PC-3 (cell line): ENCODE measurements around the gene TRNP1. TPM values are rescaled to one million over a fixed set of nuclear protein-coding genes. Genes with fewer than 3 reads are reported as not detected.
"Not testable (repeated sequence)": the region's sequence is repeated elsewhere in the genome, so short reads cannot be mapped to it uniquely, and the experiment has no call there.

Source experiments
- ATAC-seq: fragments of 200-7000 bp; cut with Tn5 transposase; 2 replicates; pipeline ENCODE4 v1.9.1; 2020; ENCODE audit warnings: mild to moderate bottlenecking, moderate library complexity
- BruUV-seq: library from RNA; stranded (reverse); fragments of 400-500 nt; replicated peaks from 2 replicates; lab custom pipeline; 2021; lab: Mats Ljungman, UMichigan
- CTCF ChIA-PET: fragments of 300-600 bp; sonication (Branson Sonifier 250); formaldehyde crosslinking; loops from one replicate; lab custom pipeline; 2022; ENCODE audit warnings: antibody characterized with exemption; lab: Charles Lee
- POLR2A ChIA-PET: fragments of 300-600 bp; sonication (Branson Sonifier 250); formaldehyde crosslinking; loops from one replicate; lab custom pipeline; 2022; ENCODE audit warnings: antibody characterized with exemption; ENCODE audit not compliant: unreplicated experiment; lab: Charles Lee
- DNase-seq: peaks from one replicate; pipeline ENCODE4 v3.0.0-alpha.2; 2015
- H2AFZ ChIP-seq: fragments of 300-600 bp; sonication (generic); 2 replicates; pipeline ENCODE4 v1.6.0; 2016; ENCODE audit warnings: antibody characterized with exemption, low read length
- H3F3A ChIP-seq: fragments of 300-600 bp; sonication (generic); one replicate; pipeline ENCODE4 v1.6.0; 2017; ENCODE audit warnings: antibody characterized with exemption, low read length, control low read depth, mild to moderate bottlenecking; ENCODE audit not compliant: unreplicated experiment
- H3K27ac ChIP-seq: fragments of 300-600 bp; sonication (generic); 2 replicates; pipeline ENCODE4 v1.5.1; 2016; ENCODE audit warnings: mild to moderate bottlenecking, low read length
- H3K27me3 ChIP-seq: fragments of 300-600 bp; sonication (generic); 2 replicates; pipeline ENCODE4 v1.6.1; 2016; ENCODE audit warnings: low read length, mixed read lengths
- H3K36me3 ChIP-seq: fragments of 300-600 bp; sonication (generic); 2 replicates; pipeline ENCODE4 v1.6.1; 2016; ENCODE audit warnings: low read depth, mixed run types, low read length, mixed read lengths
- H3K4me1 ChIP-seq: fragments of 300-600 bp; sonication (generic); 2 replicates; pipeline ENCODE4 v1.5.1; 2016; ENCODE audit warnings: low read length; ENCODE audit not compliant: insufficient read depth
- H3K4me2 ChIP-seq: fragments of 300-600 bp; sonication (generic); 2 replicates; pipeline ENCODE4 v1.6.0; 2016; ENCODE audit warnings: low read length
- H3K4me3 ChIP-seq: fragments of 300-600 bp; sonication (generic); 2 replicates; pipeline ENCODE4 v1.5.1; 2016; ENCODE audit warnings: mild to moderate bottlenecking, low read length, mixed read lengths
- H3K79me2 ChIP-seq: fragments of 300-600 bp; sonication (generic); 2 replicates; pipeline ENCODE4 v1.6.1; 2017; ENCODE audit warnings: low read length, mixed read lengths
- H3K9ac ChIP-seq: fragments of 300-600 bp; sonication (generic); 2 replicates; pipeline ENCODE4 v1.6.0; 2016; ENCODE audit warnings: mild to moderate bottlenecking, low read length
- H3K9me2 ChIP-seq: fragments of 300-600 bp; sonication (generic); replicated peaks from 2 replicates; pipeline ENCODE4 v1.6.1; 2016; ENCODE audit warnings: mixed run types, low read length, mixed read lengths
- H3K9me3 ChIP-seq: fragments of 300-600 bp; sonication (generic); 2 replicates; pipeline ENCODE4 v1.6.1; 2016; ENCODE audit warnings: low read length, mixed read lengths
- H4K20me1 ChIP-seq: fragments of 300-600 bp; sonication (generic); 2 replicates; pipeline ENCODE4 v1.6.1; 2016; ENCODE audit warnings: low read length, mixed read lengths
- EZH2 ChIP-seq: fragments of 300-600 bp; sonication (generic); IDR thresholded peaks from one replicate; pipeline ENCODE4 v1.6.1; 2017; ENCODE audit warnings: antibody characterized with exemption, mild to moderate bottlenecking, low read length; ENCODE audit not compliant: unreplicated experiment
- EZH2phosphoT487 ChIP-seq: fragments of 300-600 bp; sonication (generic); IDR thresholded peaks from 2 replicates; pipeline ENCODE4 v1.6.1; 2018; ENCODE audit warnings: mild to moderate bottlenecking, antibody characterized with exemption, low read length, borderline replicate concordance
- intact Hi-C: fragments of 100-400 bp; cut with micrococcal nuclease; formaldehyde crosslinking; loops from 2 replicates; pipeline ENCODE4 v1.9.0; 2023
- total RNA-seq: library from RNA; depleted of rRNA; stranded (reverse); fragments of >200 nt; gene quantifications from 2 replicates; pipeline ENCODE4 v1.2.3, GENCODE V29; 2014
- TF ChIP-seq, protein P1 (sequence below): fragments of 300-600 bp; sonication (generic); conservative IDR thresholded peaks from 2 replicates; pipeline ENCODE4 v1.5.1; 2017; ENCODE audit warnings: antibody characterized with exemption, low read depth, mild to moderate bottlenecking, low read length

Gene TRNP1
- total RNA-seq, 1 experiment from 2014 or later = 108 TPM

DNA sequence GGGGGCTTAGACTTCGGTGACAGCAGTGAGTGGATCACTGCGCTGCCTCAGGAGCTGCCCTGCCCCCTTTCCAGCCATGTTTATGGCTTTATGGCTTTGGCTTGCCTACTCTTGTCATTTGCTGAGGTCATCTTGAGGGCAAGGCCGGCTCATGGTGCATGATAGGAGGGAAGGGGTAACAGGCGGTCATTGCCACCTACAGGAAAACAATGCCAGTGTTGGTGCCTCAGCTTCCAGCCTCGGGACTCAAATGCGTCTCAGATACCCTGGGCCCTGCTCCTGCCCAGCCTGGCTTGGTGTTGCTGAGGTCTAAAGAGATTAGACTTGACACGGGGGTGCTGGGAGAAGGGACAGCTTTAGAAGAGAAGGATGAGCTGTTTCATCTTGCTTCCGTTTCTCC lies 47.8 kb upstream of the TRNP1 start:
- BruUV-seq = no TSS peak
- H3K4me3 ChIP-seq = no peak overlapping the region
- no peaks in the 10 kb centered on the region for H3K9me2 ChIP-seq
- no peaks in the 10 kb centered on the region for H3K9me3 ChIP-seq
- no peak overlapping the region for H3K27ac ChIP-seq
- DNase-seq = no peak
- H3F3A ChIP-seq = no peaks in the 10 kb centered on the region
- TF ChIP-seq EZH2 = no peak
- TF ChIP-seq, protein P1, sequence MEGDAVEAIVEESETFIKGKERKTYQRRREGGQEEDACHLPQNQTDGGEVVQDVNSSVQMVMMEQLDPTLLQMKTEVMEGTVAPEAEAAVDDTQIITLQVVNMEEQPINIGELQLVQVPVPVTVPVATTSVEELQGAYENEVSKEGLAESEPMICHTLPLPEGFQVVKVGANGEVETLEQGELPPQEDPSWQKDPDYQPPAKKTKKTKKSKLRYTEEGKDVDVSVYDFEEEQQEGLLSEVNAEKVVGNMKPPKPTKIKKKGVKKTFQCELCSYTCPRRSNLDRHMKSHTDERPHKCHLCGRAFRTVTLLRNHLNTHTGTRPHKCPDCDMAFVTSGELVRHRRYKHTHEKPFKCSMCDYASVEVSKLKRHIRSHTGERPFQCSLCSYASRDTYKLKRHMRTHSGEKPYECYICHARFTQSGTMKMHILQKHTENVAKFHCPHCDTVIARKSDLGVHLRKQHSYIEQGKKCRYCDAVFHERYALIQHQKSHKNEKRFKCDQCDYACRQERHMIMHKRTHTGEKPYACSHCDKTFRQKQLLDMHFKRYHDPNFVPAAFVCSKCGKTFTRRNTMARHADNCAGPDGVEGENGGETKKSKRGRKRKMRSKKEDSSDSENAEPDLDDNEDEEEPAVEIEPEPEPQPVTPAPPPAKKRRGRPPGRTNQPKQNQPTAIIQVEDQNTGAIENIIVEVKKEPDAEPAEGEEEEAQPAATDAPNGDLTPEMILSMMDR = no peak
- no peak for TF ChIP-seq EZH2phosphoT487
- H3K27me3 ChIP-seq = no peaks in the 10 kb centered on the region
- H3K4me1 ChIP-seq = peaks cover 10% of the 10 kb centered on the region; the same call in 1 of the 2 replicates
- H3K79me2 ChIP-seq = no peaks in the 10 kb centered on the region
- no peak overlapping the region for H3K4me2 ChIP-seq
- no peak for ATAC-seq
- H3K9ac ChIP-seq = no peak overlapping the region
- H3K36me3 ChIP-seq = peaks cover 45% of the 10 kb centered on the region
- H4K20me1 ChIP-seq = no peaks in the 10 kb centered on the region
- no peak overlapping the region for H2AFZ ChIP-seq
- intact Hi-C loops = no loop called here
- ChIA-PET CTCF (interaction anchor here (0.6 kb wide), 1 partner anchor 408 kb away, joined by 3 read pairs; no protein-coding TSS in a partner anchor), POLR2A (no interaction called here)

DNA sequence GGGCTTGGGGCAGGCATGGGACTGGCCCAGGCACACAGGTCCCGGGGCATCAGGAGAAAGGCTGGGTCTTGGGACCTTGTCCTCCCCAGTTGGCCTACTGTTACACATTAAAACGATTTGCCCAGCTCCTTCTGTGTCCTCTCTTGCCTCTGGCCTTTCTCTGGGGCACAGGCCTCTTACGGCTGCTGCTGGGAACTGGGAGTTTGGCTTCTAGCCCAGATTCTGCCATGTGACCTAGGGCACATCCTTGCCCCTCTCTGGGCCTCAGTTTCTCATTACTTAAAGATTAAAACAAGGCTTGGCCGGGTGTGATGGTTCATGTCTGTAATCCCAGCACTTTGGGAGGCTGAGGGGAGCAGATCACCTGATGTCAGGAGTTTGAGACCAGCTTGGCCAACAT lies 47.2 kb upstream of the TRNP1 start:
- H3K4me2 ChIP-seq = no peak overlapping the region
- no peak for TF ChIP-seq EZH2phosphoT487
- no peak for TF ChIP-seq EZH2
- TF ChIP-seq, protein P1 = no peak
- CTCF ChIA-PET = no interaction called here
- H3K9ac ChIP-seq = no peak overlapping the region
- H4K20me1 ChIP-seq = no peaks in the 10 kb centered on the region
- no peak for DNase-seq
- H3F3A ChIP-seq = no peaks in the 10 kb centered on the region
- no peak overlapping the region for H2AFZ ChIP-seq
- H3K36me3 ChIP-seq = peaks cover 43% of the 10 kb centered on the region
- peaks cover 10% of the 10 kb centered on the region; the same call in 1 of the 2 replicates for H3K4me1 ChIP-seq
- H3K79me2 ChIP-seq = no peaks in the 10 kb centered on the region
- no TSS peak for BruUV-seq
- POLR2A ChIA-PET = no interaction called here
- intact Hi-C loops = no loop called here
- no peaks in the 10 kb centered on the region for H3K27me3 ChIP-seq
- no peaks in the 10 kb centered on the region for H3K9me2 ChIP-seq
- H3K4me3 ChIP-seq = no peak overlapping the region
- ATAC-seq = no peak
- no peaks in the 10 kb centered on the region for H3K9me3 ChIP-seq
- H3K27ac ChIP-seq = no peak overlapping the region

DNA sequence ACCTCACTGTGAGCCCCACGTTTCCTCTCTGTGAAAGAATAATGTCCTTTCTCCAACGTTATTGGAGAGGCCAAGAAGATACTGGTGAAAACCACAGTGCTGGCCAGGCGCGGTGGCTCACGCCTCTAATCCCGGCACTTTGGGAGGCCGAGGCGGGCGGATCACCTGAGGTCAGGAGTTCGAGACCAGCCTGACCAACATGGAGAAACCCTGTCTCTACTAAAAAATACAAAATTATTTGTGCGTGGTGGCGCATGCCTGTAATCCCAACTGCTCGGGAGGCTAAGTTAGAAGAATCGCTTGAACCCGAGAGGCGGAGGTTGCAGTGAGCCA lies 44.8 kb upstream of the TRNP1 start:
- H3K79me2 ChIP-seq, H3K9me2 ChIP-seq, CTCF ChIA-PET, DNase-seq, H3K27ac ChIP-seq, ATAC-seq, H3K27me3 ChIP-seq, intact Hi-C loops, POLR2A ChIA-PET, H3K4me3 ChIP-seq, H4K20me1 ChIP-seq, H3F3A ChIP-seq, BruUV-seq, H3K4me2 ChIP-seq, H2AFZ ChIP-seq, H3K9me3 ChIP-seq, H3K9ac ChIP-seq: not testable (repeated sequence)
- Histone ChIP-seq H3K36me3 (peaks cover 26% of the 10 kb centered on the region), H3K4me1 (peaks cover 10% of the 10 kb centered on the region; the same call in 1 of the 2 replicates)
